KMS-11 (cell line): ENCODE data around the gene GMFB.

Experiments used
- H2AFZ ChIP-seq: fragments of 200-600 bp; sonication (generic); 2 replicates; pipeline ENCODE4 v1.6.1; 2016; ENCODE audit warnings: antibody characterized with exemption, mixed run types, low read depth
- H3K27ac ChIP-seq: fragments of 200-600 bp; sonication (generic); 2 replicates; pipeline ENCODE4 v1.6.1; 2016; ENCODE audit warnings: mild to moderate bottlenecking, mixed run types
- H3K27me3 ChIP-seq: fragments of 200-600 bp; sonication (generic); 2 replicates; pipeline ENCODE4 v1.6.1; 2017; ENCODE audit warnings: mild to moderate bottlenecking, low read depth, mixed run types, moderate library complexity; ENCODE audit not compliant: insufficient read depth
- H3K36me3 ChIP-seq: fragments of 200-600 bp; sonication (generic); 2 replicates; pipeline ENCODE4 v1.6.1; 2017; ENCODE audit warnings: mild to moderate bottlenecking, mixed run types; ENCODE audit not compliant: insufficient read depth
- H3K4me1 ChIP-seq: fragments of 200-600 bp; sonication (generic); 2 replicates; pipeline ENCODE4 v1.6.1; 2016; ENCODE audit warnings: mild to moderate bottlenecking, low read depth, mixed run types; ENCODE audit not compliant: poor library complexity, severe bottlenecking
- H3K4me2 ChIP-seq: fragments of 200-600 bp; sonication (generic); 2 replicates; pipeline ENCODE4 v1.7.0; 2016; ENCODE audit warnings: mild to moderate bottlenecking, mixed run types
- H3K4me3 ChIP-seq: fragments of 200-600 bp; sonication (generic); IDR thresholded peaks from 2 replicates; pipeline ENCODE4 v1.6.1; 2017; ENCODE audit warnings: low read depth, low read length, mixed read lengths; ENCODE audit not compliant: insufficient read depth
- H3K79me2 ChIP-seq: fragments of 200-600 bp; sonication (generic); 2 replicates; pipeline ENCODE4 v1.6.1; 2016; ENCODE audit warnings: low read depth, mixed run types; ENCODE audit not compliant: insufficient read depth
- H3K9ac ChIP-seq: fragments of 200-600 bp; sonication (generic); 2 replicates; pipeline ENCODE4 v1.6.1; 2016; ENCODE audit warnings: mild to moderate bottlenecking, mixed run types
- H4K20me1 ChIP-seq: fragments of 200-600 bp; sonication (generic); 2 replicates; pipeline ENCODE4 v1.6.1; 2016; ENCODE audit warnings: mild to moderate bottlenecking, mixed run types; ENCODE audit not compliant: insufficient read depth
- CTCF ChIP-seq: fragments of 200-600 bp; sonication (generic); conservative IDR thresholded peaks from 2 replicates; pipeline ENCODE4 v1.6.1; 2017; ENCODE audit warnings: low read depth, mild to moderate bottlenecking, antibody characterized with exemption, low read length, moderate library complexity, mixed read lengths

Gene GMFB

GRCh38 chr14:54488646-54489317 is at the start of gene GMFB:
TSS of gene GMFB (minus strand) at chr14:54488980. CDS start at chr14:54488927, 53 bp downstream.
- H3K4me2 ChIP-seq: peak within 1 kb of the TSS; percentile 85
- no peak within 1 kb of the TSS for H3K4me3 ChIP-seq
- H3K36me3 ChIP-seq: no peaks in the 10 kb centered on the region
- H2AFZ ChIP-seq: peak within 1 kb of the TSS; percentile 91
- H4K20me1 ChIP-seq: no peaks in the 10 kb centered on the region
- H3K4me1 ChIP-seq: peaks cover 34% of the 10 kb centered on the region
- peak within 1 kb of the TSS; percentile 43 for H3K27ac ChIP-seq
- no peaks in the 10 kb centered on the region for H3K27me3 ChIP-seq
- no peak for TF ChIP-seq CTCF
- peak within 1 kb of the TSS; percentile 77 for H3K9ac ChIP-seq
- H3K79me2 ChIP-seq: peaks cover 45% of the 10 kb centered on the region; the same call in 1 of the 2 replicates

DNA sequence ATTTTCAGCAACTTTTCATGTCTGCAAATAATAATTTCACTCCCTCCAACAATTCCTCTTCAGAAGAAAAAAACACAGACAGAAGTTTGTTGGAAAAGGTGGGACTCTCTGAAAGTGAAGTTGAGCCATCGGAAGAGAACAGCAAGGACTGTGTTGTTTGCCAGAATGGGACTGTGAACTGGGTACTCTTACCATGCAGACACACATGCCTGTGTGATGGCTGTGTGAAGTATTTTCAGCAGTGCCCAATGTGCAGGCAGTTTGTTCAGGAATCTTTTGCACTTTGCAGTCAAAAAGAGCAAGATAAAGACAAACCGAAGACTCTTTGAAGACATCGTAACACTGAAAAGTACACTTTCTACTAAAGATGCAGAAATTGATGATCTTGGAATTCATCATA is 49.3 kb upstream of the GMFB start:
- Histone ChIP-seq H4K20me1 (no peaks in the 10 kb centered on the region), H3K27ac (no peak overlapping the region), H3K4me1 (peaks cover 10% of the 10 kb centered on the region), H3K4me2 (no peak overlapping the region), H3K36me3 (no peaks in the 10 kb centered on the region), H3K9ac (no peak overlapping the region), H3K4me3 (no peak overlapping the region), H3K27me3 (no peaks in the 10 kb centered on the region), H3K79me2 (no peaks in the 10 kb centered on the region), H2AFZ (no peak overlapping the region)
- no peak for TF ChIP-seq CTCF

DNA sequence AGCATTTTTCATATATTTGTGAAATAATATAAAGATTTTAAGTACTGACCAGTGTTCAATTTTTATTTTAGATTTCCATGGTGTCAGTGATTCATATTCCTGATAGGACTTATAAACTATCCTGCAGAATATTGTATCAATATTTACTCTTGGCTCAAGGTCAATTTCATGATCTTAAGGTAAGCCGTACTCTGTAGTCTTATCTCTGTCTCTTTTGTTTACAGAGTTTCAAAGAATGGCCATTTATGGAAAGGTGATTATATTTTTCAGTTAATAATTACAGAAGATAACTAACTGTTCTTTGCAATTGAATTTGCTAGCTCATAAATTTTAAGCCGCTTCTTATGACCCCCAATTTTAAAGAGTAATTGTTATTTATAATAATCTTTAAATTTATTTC is 48.9 kb upstream of the GMFB start:
- H3K9ac ChIP-seq: no peak overlapping the region
- no peaks in the 10 kb centered on the region for H3K79me2 ChIP-seq
- TF ChIP-seq CTCF: no peak
- no peak overlapping the region for H3K4me3 ChIP-seq
- H4K20me1 ChIP-seq: no peaks in the 10 kb centered on the region
- H3K36me3 ChIP-seq: no peaks in the 10 kb centered on the region
- H3K27ac ChIP-seq: no peak overlapping the region
- H3K4me1 ChIP-seq: peaks cover 14% of the 10 kb centered on the region
- H2AFZ ChIP-seq: no peak overlapping the region
- H3K4me2 ChIP-seq: no peak overlapping the region
- H3K27me3 ChIP-seq: no peaks in the 10 kb centered on the region

GRCh38 chr14:54535646-54536045 is 46.9 kb upstream of the GMFB start:
- H3K27ac ChIP-seq: no peak overlapping the region
- no peak overlapping the region for H3K9ac ChIP-seq
- no peak overlapping the region for H3K4me2 ChIP-seq
- H2AFZ ChIP-seq: no peak overlapping the region
- H3K4me1 ChIP-seq: peaks cover 31% of the 10 kb centered on the region
- no peak for TF ChIP-seq CTCF
- H3K36me3 ChIP-seq: no peaks in the 10 kb centered on the region
- no peaks in the 10 kb centered on the region for H4K20me1 ChIP-seq
- no peaks in the 10 kb centered on the region for H3K27me3 ChIP-seq
- H3K79me2 ChIP-seq: no peaks in the 10 kb centered on the region
- H3K4me3 ChIP-seq: no peak overlapping the region
